H9 (cell line): Measurements from ENCODE around the gene GLRA2. TPM values are rescaled to one million over a fixed set of nuclear protein-coding genes. Genes with fewer than 3 reads are reported as not detected.

ENCODE experiments used
- DNase-seq: peaks from one replicate; pipeline ENCODE4 v3.0.0-alpha.2; 2017
- H2AFZ ChIP-seq: one replicate; pipeline ENCODE4 v1.6.1; 2013; ENCODE audit warnings: mild to moderate bottlenecking, low read length, control low read depth, moderate library complexity
- H2AK5ac ChIP-seq: 2 replicates; pipeline ENCODE4 v1.6.1; 2013; ENCODE audit warnings: low read length, control low read depth, mixed read lengths; ENCODE audit not compliant: insufficient read length
- H2BK120ac ChIP-seq: one replicate; pipeline ENCODE4 v1.6.1; 2013; ENCODE audit warnings: low read depth, mild to moderate bottlenecking, low read length, control low read depth, inconsistent platforms; ENCODE audit not compliant: poor library complexity, severe bottlenecking
- H2BK12ac ChIP-seq: 2 replicates; pipeline ENCODE4 v1.6.1; 2013; ENCODE audit warnings: low read length, control low read depth, mixed read lengths, low read depth; ENCODE audit not compliant: insufficient read length
- H2BK15ac ChIP-seq: 2 replicates; pipeline ENCODE4 v1.6.1; 2013; ENCODE audit warnings: low read depth, low read length, control low read depth
- H2BK20ac ChIP-seq: one replicate; pipeline ENCODE4 v1.6.1; 2013; ENCODE audit warnings: low read depth, mild to moderate bottlenecking, low read length, control low read depth, inconsistent platforms; ENCODE audit not compliant: poor library complexity, severe bottlenecking
- H2BK5ac ChIP-seq: 2 replicates; pipeline ENCODE4 v1.6.1; 2013; ENCODE audit warnings: low read length, control low read depth, mixed read lengths; ENCODE audit not compliant: insufficient read length
- H3K14ac ChIP-seq: 2 replicates; pipeline ENCODE4 v1.6.1; 2013; ENCODE audit warnings: low read length, control low read depth; ENCODE audit not compliant: insufficient read depth
- H3K18ac ChIP-seq: 2 replicates; pipeline ENCODE4 v1.6.1; 2013; ENCODE audit warnings: low read depth, mild to moderate bottlenecking, mixed read lengths, low read length, control low read depth; ENCODE audit not compliant: insufficient read length
- H3K23ac ChIP-seq: 2 replicates; pipeline ENCODE4 v1.6.1; 2013; ENCODE audit warnings: low read length, control low read depth, mixed read lengths, low read depth; ENCODE audit not compliant: insufficient read length
- H3K23me2 ChIP-seq: 2 replicates; pipeline ENCODE4 v1.6.1; 2013; ENCODE audit warnings: low read depth, mild to moderate bottlenecking, mixed read lengths, low read length, control low read depth; ENCODE audit not compliant: insufficient read length, poor library complexity, severe bottlenecking
- H3K27ac ChIP-seq: 2 replicates; pipeline ENCODE4 v1.5.1; 2013; ENCODE audit warnings: low read length, control low read depth, mixed read lengths, low read depth; ENCODE audit not compliant: insufficient read length
- H3K27me3 ChIP-seq: 2 replicates; pipeline ENCODE4 v1.6.1; 2013; ENCODE audit warnings: low read length, control low read depth, inconsistent platforms; ENCODE audit not compliant: insufficient read depth
- H3K4ac ChIP-seq: 2 replicates; pipeline ENCODE4 v1.6.1; 2013; ENCODE audit warnings: low read depth, mild to moderate bottlenecking, control low read depth, inconsistent platforms, low read length, moderate library complexity
- H3K4me1 ChIP-seq: 2 replicates; pipeline ENCODE4 v1.6.1; 2013; ENCODE audit warnings: low read length, control low read depth, inconsistent platforms; ENCODE audit not compliant: insufficient read depth
- H3K4me2 ChIP-seq: 2 replicates; pipeline ENCODE4 v1.6.1; 2013; ENCODE audit warnings: low read length, control low read depth, mixed read lengths; ENCODE audit not compliant: insufficient read length, insufficient read depth
- H3K56ac ChIP-seq: 2 replicates; pipeline ENCODE4 v1.6.1; 2013; ENCODE audit warnings: low read depth, mild to moderate bottlenecking, mixed read lengths, low read length, control low read depth; ENCODE audit not compliant: insufficient read length
- H3K79me1 ChIP-seq: 2 replicates; pipeline ENCODE4 v1.6.1; 2013; ENCODE audit warnings: low read depth, mild to moderate bottlenecking, moderate library complexity, low read length, control low read depth, inconsistent platforms; ENCODE audit not compliant: insufficient read depth, poor library complexity, severe bottlenecking
- H3K79me2 ChIP-seq: 2 replicates; pipeline ENCODE4 v1.6.1; 2013; ENCODE audit warnings: low read length, control low read depth, inconsistent platforms; ENCODE audit not compliant: insufficient read depth
- H3K9ac ChIP-seq: 2 replicates; pipeline ENCODE4 v1.6.1; 2013; ENCODE audit warnings: low read length, control low read depth, mixed read lengths; ENCODE audit not compliant: insufficient read length; ENCODE audit errors: extremely low read depth
- H3K9me3 ChIP-seq: one replicate; pipeline ENCODE4 v1.6.1; 2013; ENCODE audit warnings: low read depth, low read length, inconsistent platforms; ENCODE audit not compliant: control insufficient read depth
- H3T11ph ChIP-seq: one replicate; pipeline ENCODE4 v1.6.1; 2013; ENCODE audit warnings: mild to moderate bottlenecking, low read length, control low read depth, inconsistent platforms
- H4K20me1 ChIP-seq: one replicate; pipeline ENCODE4 v1.6.1; 2013; ENCODE audit not compliant: control insufficient read depth, insufficient read length, insufficient read depth
- H4K5ac ChIP-seq: 2 replicates; pipeline ENCODE4 v1.6.1; 2013; ENCODE audit warnings: low read depth, mild to moderate bottlenecking, mixed read lengths, low read length, control low read depth; ENCODE audit not compliant: insufficient read length
- H4K8ac ChIP-seq: replicated peaks from 2 replicates; pipeline ENCODE4 v1.6.1; 2013; ENCODE audit warnings: low read length, control low read depth, mixed read lengths, low read depth; ENCODE audit not compliant: insufficient read length
- H4K91ac ChIP-seq: 2 replicates; pipeline ENCODE4 v1.6.1; 2013; ENCODE audit warnings: low read depth, mild to moderate bottlenecking, moderate library complexity, mixed read lengths, low read length, control low read depth; ENCODE audit not compliant: insufficient read length
- H3K27ac Mint-ChIP-seq, 3 experiments: 2 replicates in 2 of 3; 3 replicates in 1 of 3; pipeline ENCODE4 v1.8.0; 2020 to 2021; ENCODE audit warnings: mixed read lengths in 3 of 3, mild to moderate bottlenecking in 1 of 3, moderate library complexity in 1 of 3
- H3K27me3 Mint-ChIP-seq: 2 replicates; pipeline ENCODE4 v1.8.0; 2021; ENCODE audit warnings: low read depth, mild to moderate bottlenecking, moderate library complexity, mixed read lengths
- H3K36me3 Mint-ChIP-seq, 3 experiments: 2 replicates in 2 of 3; 3 replicates in 1 of 3; pipeline ENCODE4 v1.8.0; 2020 to 2021; ENCODE audit warnings: low read depth in 3 of 3, mixed read lengths in 3 of 3; ENCODE audit not compliant: insufficient read depth in 1 of 3
- H3K4me1 Mint-ChIP-seq, 2 experiments: 2 replicates each; pipeline ENCODE4 v1.8.0; 2020; ENCODE audit warnings: mixed read lengths in 2 of 2
- H3K4me3 Mint-ChIP-seq, 2 experiments: 2 replicates in 1 of 2; 3 replicates in 1 of 2; pipeline ENCODE4 v1.8.0; 2020 to 2021; ENCODE audit warnings: mild to moderate bottlenecking in 2 of 2, mixed read lengths in 2 of 2, moderate library complexity in 1 of 2
- H3K9me3 Mint-ChIP-seq, 2 experiments: 2 replicates in 1 of 2; 3 replicates in 1 of 2; pipeline ENCODE4 v1.8.0; 2020; ENCODE audit warnings: mild to moderate bottlenecking in 2 of 2, mixed read lengths in 2 of 2, moderate library complexity in 1 of 2
- CTCF ChIP-seq: fragments of 200-600 bp; sonication (generic); conservative IDR thresholded peaks from 3 replicates; pipeline ENCODE4 v1.8.0; 2021; ENCODE audit warnings: antibody characterized with exemption, mild to moderate bottlenecking
- WGBS: extraction: QIAGEN DNeasy Blood & Tissue Kit; methylation state at CpG from one replicate; pipeline ENCODE4 v1.1.7; 2013; ENCODE audit warnings: missing lambda C conversion rate, low lambda C conversion rate, mixed read lengths; ENCODE audit not compliant: insufficient read length; ENCODE audit errors: extremely low coverage; 5-methylcytosine and 5-hydroxymethylcytosine counted together
- total RNA-seq: library from RNA; stranded (reverse); gene quantifications from 2 replicates; pipeline ENCODE4 v1.2.1, GENCODE V29; 2021

The GLRA2 gene
- total RNA-seq, 1 experiment from 2014 or later = not detected

DNA sequence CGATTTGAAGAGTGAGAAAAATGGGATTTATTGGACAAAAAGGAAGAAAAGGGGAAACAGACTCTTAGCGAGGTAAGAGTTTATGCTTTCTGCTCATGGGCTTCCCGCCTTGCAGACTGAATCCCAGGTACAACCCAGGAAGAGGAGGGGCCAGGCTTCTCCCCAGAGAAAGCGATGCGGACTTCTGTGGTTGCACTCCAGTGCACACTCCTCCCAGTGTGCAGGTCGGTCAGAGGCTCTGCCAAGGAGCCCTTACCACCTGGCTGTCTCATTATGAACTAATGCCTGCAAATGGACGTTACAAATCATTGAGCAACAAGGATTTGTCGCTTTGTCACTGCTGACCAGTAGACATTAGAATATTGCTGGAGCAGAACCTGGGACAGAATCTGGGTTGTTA is 39.9 kb upstream of the GLRA2 start:
- H3K27me3 ChIP-seq = no peaks in the 10 kb centered on the region
- H3K4me1 ChIP-seq = no peaks in the 10 kb centered on the region
- no peaks in the 10 kb centered on the region for H3K79me2 ChIP-seq
- no peak overlapping the region for H4K5ac ChIP-seq
- H4K20me1 ChIP-seq = no peaks in the 10 kb centered on the region
- H3K4me3 Mint-ChIP-seq = no peak overlapping the region
- no peak overlapping the region for H2AK5ac ChIP-seq
- no peaks in the 10 kb centered on the region for H3K23me2 ChIP-seq
- H2BK5ac ChIP-seq = no peak overlapping the region
- no peak overlapping the region for H3K9ac ChIP-seq
- no peak overlapping the region for H2BK20ac ChIP-seq
- no peak overlapping the region for H2AFZ ChIP-seq
- no peak overlapping the region for H3K4me2 ChIP-seq
- H3K4ac ChIP-seq = no peak overlapping the region
- H3K36me3 Mint-ChIP-seq = 0 out of 7 replicates have a peak, but pooled peaks cover 0 to 2% (median 0%) of the 10 kb centered on the region in 3 experiments
- H2BK120ac ChIP-seq = no peak overlapping the region
- H4K8ac ChIP-seq = no peak overlapping the region
- H3T11ph ChIP-seq = no peak overlapping the region
- H3K14ac ChIP-seq = no peak overlapping the region
- no peak overlapping the region for H2BK15ac ChIP-seq
- DNase-seq = no peak
- no peak overlapping the region for H2BK12ac ChIP-seq
- peaks cover 30 to 32% of the 10 kb centered on the region in 2 experiments for H3K9me3 Mint-ChIP-seq
- WGBS = no CpG with 5 or more reads among the region's 8 CpGs
- TF ChIP-seq CTCF = no peak
- H3K4me1 Mint-ChIP-seq = peaks cover 0 to 3% of the 10 kb centered on the region in 2 experiments; a peak in 2 of 4 replicates
- no peaks in the 10 kb centered on the region for H3K79me1 ChIP-seq
- no peak overlapping the region for H3K18ac ChIP-seq
- H3K27ac Mint-ChIP-seq = no peak overlapping the region
- no peak overlapping the region for H3K27ac ChIP-seq
- H4K91ac ChIP-seq = no peak overlapping the region
- H3K23ac ChIP-seq = no peak overlapping the region
- no peak overlapping the region for H3K56ac ChIP-seq
- H3K9me3 ChIP-seq = no peaks in the 10 kb centered on the region
- no peaks in the 10 kb centered on the region for H3K27me3 Mint-ChIP-seq
